Activated T-helper 1 cell treated with anti-CD3 and anti-CD28 coated beads, Interleukin-12 subunit alpha, Interleukin-12 subunit beta, Interleukin-2, Interleukin-4 antibody, amounts not matched to agents 30 ng/mL and 10 ng/mL and 1 ng/mL, durations not matched to agents 14 hours and 24 hours and 36 hours (primary cell): ENCODE measurements around the gene XPO5. TPM values are rescaled to one million over a fixed set of nuclear protein-coding genes. Genes with fewer than 3 reads are reported as not detected.
"Not testable (repeated sequence)": the region's sequence is repeated elsewhere in the genome, so short reads cannot be mapped to it uniquely, and the experiment has no call there.

Experiments
- DNase-seq: peaks from one replicate; pipeline ENCODE4 v3.0.0; 2021; ENCODE audit warnings: low spot score
- H3K27ac Mint-ChIP-seq: one replicate; pipeline ENCODE4 v1.8.0; 2021; ENCODE audit warnings: mild to moderate bottlenecking, mixed read lengths
- H3K27me3 Mint-ChIP-seq: one replicate; pipeline ENCODE4 v1.8.0; 2022; ENCODE audit warnings: mild to moderate bottlenecking, moderate library complexity, mixed read lengths; ENCODE audit not compliant: insufficient read depth
- H3K36me3 Mint-ChIP-seq: one replicate; pipeline ENCODE4 v1.8.0; 2021; ENCODE audit warnings: low read depth, mixed read lengths
- H3K4me1 Mint-ChIP-seq: one replicate; pipeline ENCODE4 v1.8.0; 2021; ENCODE audit warnings: low read depth, mixed read lengths
- H3K4me3 Mint-ChIP-seq: one replicate; pipeline ENCODE4 v1.8.0; 2021; ENCODE audit warnings: mild to moderate bottlenecking, moderate library complexity, mixed read lengths
- H3K9me3 Mint-ChIP-seq: one replicate; pipeline ENCODE4 v1.8.0; 2021; ENCODE audit warnings: mixed read lengths
- intact Hi-C: fragments of 100-400 bp; cut with micrococcal nuclease; formaldehyde crosslinking; loops from one replicate; pipeline ENCODE4 v1.15.1; 2024
- total RNA-seq: library from RNA; stranded (reverse); gene quantifications from 2 replicates; pipeline ENCODE4 v1.2.3, GENCODE V29; 2022

The XPO5 gene
- total RNA-seq, 1 donor from 2014 or later: 135 TPM

GRCh38 chr6:43609402-43609801, 33.6 kb upstream of the XPO5 start:
- Mint-ChIP-seq H3K4me3 (no peak overlapping the region), H3K36me3 (peaks cover 36% of the 10 kb centered on the region), H3K27ac (no peak overlapping the region), H3K27me3 (no peaks in the 10 kb centered on the region), H3K9me3 (no peaks in the 10 kb centered on the region), H3K4me1 (peaks cover 4% of the 10 kb centered on the region)
- no peak for DNase-seq
- intact Hi-C loops: loop anchor here (2.0 kb wide), 1 partner anchor 17 kb away; no protein-coding TSS in a partner anchor

DNA sequence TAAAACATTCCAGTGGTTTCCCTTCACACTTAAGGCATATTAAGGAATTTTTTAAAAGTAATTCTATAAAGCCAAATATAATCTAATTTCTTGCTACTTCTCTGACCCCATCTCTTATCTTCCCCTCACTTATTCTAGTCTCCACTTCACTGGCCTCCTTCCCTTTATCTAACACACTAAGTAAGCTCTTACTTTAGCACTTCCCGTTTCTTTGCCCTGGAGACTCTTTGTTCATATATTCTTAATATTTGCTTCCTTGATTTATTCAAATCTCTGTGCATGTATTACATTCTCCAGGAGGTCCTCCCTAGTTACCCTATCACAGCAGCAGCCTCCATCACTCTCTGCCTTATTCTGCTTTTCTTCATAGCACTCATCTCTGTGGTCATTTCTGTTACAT, 33.0 kb upstream of the XPO5 start:
- H3K4me1 Mint-ChIP-seq: peaks cover 4% of the 10 kb centered on the region
- peaks cover 36% of the 10 kb centered on the region for H3K36me3 Mint-ChIP-seq
- H3K4me3 Mint-ChIP-seq: no peak overlapping the region
- DNase-seq: no peak
- peak overlapping the region; percentile 21 for H3K27ac Mint-ChIP-seq
- intact Hi-C loops: loop anchor here (1.0 to 2.0 kb wide), 2 partner anchors 18 to 470 kb away; no protein-coding TSS in a partner anchor
- no peaks in the 10 kb centered on the region for H3K9me3 Mint-ChIP-seq
- H3K27me3 Mint-ChIP-seq: no peaks in the 10 kb centered on the region

DNA sequence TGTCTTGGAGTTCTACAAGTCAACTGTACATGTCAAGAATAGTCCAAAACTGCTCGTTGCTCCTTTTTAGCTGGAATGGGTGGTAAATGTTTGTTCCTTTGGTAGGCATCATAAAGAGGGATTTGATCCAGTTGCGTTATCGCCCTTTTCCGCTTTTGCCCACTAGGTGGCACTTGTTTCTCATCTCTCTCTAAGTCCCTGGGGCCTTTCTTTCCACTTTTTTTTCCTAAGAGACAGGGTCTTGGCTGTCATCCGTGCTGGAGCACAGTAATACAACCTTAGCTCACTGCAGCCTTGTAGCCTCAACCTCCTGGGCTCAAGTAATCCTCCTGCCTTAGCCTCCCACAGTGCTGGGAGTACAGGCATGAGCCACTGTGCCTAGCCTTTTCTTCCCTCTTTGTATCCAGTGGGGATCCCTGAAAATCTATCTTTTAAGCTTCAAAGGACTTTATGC, 32.5 kb upstream of the XPO5 start:
- Mint-ChIP-seq H3K9me3 (no peaks in the 10 kb centered on the region), H3K4me1 (peaks cover 4% of the 10 kb centered on the region), H3K27ac (peak overlapping the region; percentile 18), H3K36me3 (peaks cover 37% of the 10 kb centered on the region), H3K27me3 (no peaks in the 10 kb centered on the region), H3K4me3 (no peak overlapping the region)
- intact Hi-C loops: loop anchor here (1.0 to 2.0 kb wide), 2 partner anchors 18 to 471 kb away; no protein-coding TSS in a partner anchor
- DNase-seq: no peak

DNA sequence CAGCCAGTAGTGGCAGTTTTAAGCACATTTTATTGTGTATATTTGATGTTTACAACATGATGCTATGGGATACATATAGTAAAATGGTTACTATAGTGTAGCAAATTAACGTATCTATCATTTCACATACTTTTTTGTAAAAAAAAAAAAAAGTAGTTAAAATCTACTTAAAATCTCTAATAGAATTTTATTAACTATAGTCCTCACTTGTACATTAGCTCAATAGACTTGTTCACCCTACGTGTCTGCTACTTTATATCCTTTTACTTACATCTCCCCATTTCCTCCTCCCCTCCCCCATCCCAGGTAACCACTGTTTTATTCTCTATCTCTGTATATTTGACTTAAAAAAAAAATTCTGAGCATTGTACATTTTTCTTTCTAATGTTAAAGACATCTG, 30.2 kb upstream of the XPO5 start:
- peaks cover 38% of the 10 kb centered on the region for H3K36me3 Mint-ChIP-seq
- no peak overlapping the region for H3K4me3 Mint-ChIP-seq
- no peaks in the 10 kb centered on the region for H3K27me3 Mint-ChIP-seq
- H3K4me1 Mint-ChIP-seq: peaks cover 4% of the 10 kb centered on the region
- intact Hi-C loops: no loop called here
- H3K9me3 Mint-ChIP-seq: no peaks in the 10 kb centered on the region
- H3K27ac Mint-ChIP-seq: no peak overlapping the region
- no peak for DNase-seq

GRCh38 chr6:43604174-43604573, 28.3 kb upstream of the XPO5 start:
- Mint-ChIP-seq H3K4me3 (no peak overlapping the region), H3K4me1 (peaks cover 4% of the 10 kb centered on the region), H3K27ac (no peak overlapping the region), H3K9me3 (no peaks in the 10 kb centered on the region), H3K36me3 (peaks cover 34% of the 10 kb centered on the region), H3K27me3 (no peaks in the 10 kb centered on the region)
- DNase-seq: no peak
- intact Hi-C loops: no loop called here

- no peaks in the 10 kb centered on the region for H3K4me1 Mint-ChIP-seq
- intact Hi-C loops: no loop called here
- H3K27me3 Mint-ChIP-seq: no peaks in the 10 kb centered on the region
- no peak for DNase-seq
- H3K9me3 Mint-ChIP-seq: no peaks in the 10 kb centered on the region
- H3K27ac Mint-ChIP-seq: no peak overlapping the region
- H3K36me3 Mint-ChIP-seq: peaks cover 32% of the 10 kb centered on the region
- no peak overlapping the region for H3K4me3 Mint-ChIP-seq
Observed at GRCh38 chr6:43600595-43600994, 24.8 kb upstream of the XPO5 start.

DNA sequence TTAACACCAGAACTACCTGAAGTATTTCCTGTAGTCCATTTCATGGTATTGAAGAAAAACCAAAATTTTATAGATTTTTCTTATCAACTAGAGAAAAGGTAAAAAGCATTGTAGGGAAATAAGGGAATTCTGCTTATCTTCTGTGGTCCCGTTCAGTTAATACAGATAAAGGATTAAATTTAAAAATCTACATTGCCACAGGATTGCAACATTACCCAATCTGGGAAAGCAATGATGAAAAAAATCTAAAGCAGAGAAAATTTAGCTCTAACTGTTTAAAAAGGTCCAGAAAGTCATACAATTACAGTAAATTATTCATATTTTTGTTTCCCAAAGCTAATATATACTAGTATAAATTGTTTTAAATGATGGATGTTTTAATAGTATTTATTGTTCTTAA, 18.1 kb upstream of the XPO5 start:
- no peak for DNase-seq
- H3K27ac Mint-ChIP-seq: no peak overlapping the region
- no peaks in the 10 kb centered on the region for H3K9me3 Mint-ChIP-seq
- H3K36me3 Mint-ChIP-seq: peaks cover 28% of the 10 kb centered on the region
- intact Hi-C loops: no loop called here
- H3K4me3 Mint-ChIP-seq: no peak overlapping the region
- H3K27me3 Mint-ChIP-seq: no peaks in the 10 kb centered on the region
- no peaks in the 10 kb centered on the region for H3K4me1 Mint-ChIP-seq

DNA sequence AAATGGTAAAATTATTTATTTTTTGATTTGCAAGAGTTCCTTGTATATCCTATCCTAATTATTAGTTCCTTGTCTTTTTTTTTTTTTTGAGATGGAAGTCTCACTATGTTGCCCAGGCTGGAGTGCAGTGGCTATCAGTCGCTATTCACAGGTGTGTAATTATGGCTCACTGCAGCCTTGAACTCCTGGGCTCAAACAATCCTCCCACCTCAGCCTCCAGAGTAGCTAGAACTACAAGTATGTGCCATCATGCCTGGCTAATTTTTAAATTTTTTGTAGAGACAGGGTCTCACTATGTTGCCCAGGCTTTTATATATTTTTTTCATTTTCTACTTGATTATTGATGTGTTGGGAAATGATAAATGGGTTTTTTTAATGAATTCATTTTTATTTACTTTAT, 13.7 kb upstream of the XPO5 start:
- H3K36me3 Mint-ChIP-seq: peaks cover 46% of the 10 kb centered on the region
- peaks cover 23% of the 10 kb centered on the region for H3K4me1 Mint-ChIP-seq
- DNase-seq, H3K4me3 Mint-ChIP-seq, H3K27me3 Mint-ChIP-seq, H3K9me3 Mint-ChIP-seq, intact Hi-C loops, H3K27ac Mint-ChIP-seq: not testable (repeated sequence)

DNA sequence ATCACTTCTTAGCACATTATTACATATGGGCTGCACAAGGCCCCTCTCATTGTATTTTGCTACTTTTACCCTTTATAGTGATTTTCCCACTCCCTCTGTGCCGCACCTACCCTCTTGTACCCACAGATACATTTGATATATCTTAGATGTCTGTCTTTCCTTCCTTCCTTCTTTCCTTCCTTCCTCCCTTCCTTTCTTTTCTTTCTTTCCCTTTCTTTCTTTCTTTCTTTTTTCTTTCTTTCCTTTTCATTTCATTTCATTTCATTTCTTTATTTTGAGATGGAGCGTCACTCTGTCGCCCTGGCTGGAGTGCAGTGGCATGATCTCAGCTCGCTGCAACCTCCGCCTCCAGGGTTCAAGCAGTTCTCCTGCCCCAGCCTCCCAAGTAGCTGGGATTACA, 12.4 kb upstream of the XPO5 start:
- Mint-ChIP-seq H3K36me3 (peaks cover 57% of the 10 kb centered on the region), H3K4me3 (no peak overlapping the region)
- DNase-seq: no peak

GRCh38 chr6:43584892-43585570, 9.2 kb upstream of the XPO5 start:
- Mint-ChIP-seq H3K27me3 (no peaks in the 10 kb centered on the region), H3K9me3 (no peaks in the 10 kb centered on the region), H3K4me1 (peaks cover 48% of the 10 kb centered on the region), H3K36me3 (peaks cover 56% of the 10 kb centered on the region), H3K27ac (peak overlapping the region; percentile 75), H3K4me3 (peak overlapping the region; percentile 70)
- peak; percentile 47 for DNase-seq
- intact Hi-C loops: loop anchor here (1.0 kb wide), 1 partner anchor 9 kb away; the partner anchor contains the start of genes POLH and XPO5

More for the DNA sequence above, 12.4 kb upstream of the XPO5 start:
- Mint-ChIP-seq H3K27me3 (no peaks in the 10 kb centered on the region), H3K27ac (no peak overlapping the region), H3K9me3 (no peaks in the 10 kb centered on the region), H3K4me1 (peaks cover 37% of the 10 kb centered on the region)
- intact Hi-C loops: no loop called here

GRCh38 chr6:43582911-43583310, 7.1 kb upstream of the XPO5 start:
- Mint-ChIP-seq H3K27me3 (no peaks in the 10 kb centered on the region), H3K36me3 (peaks cover 55% of the 10 kb centered on the region), H3K4me1 (peaks cover 63% of the 10 kb centered on the region), H3K9me3 (no peaks in the 10 kb centered on the region), H3K27ac (peak overlapping the region; percentile 2), H3K4me3 (no peak overlapping the region)
- intact Hi-C loops: no loop called here
- no peak for DNase-seq

GRCh38 chr6:43579171-43579570, 3.3 kb upstream of the XPO5 start:
- Mint-ChIP-seq H3K4me3 (peak overlapping the region; percentile 63), H3K27ac (no peak overlapping the region), H3K4me1 (peaks cover 44% of the 10 kb centered on the region), H3K27me3 (no peaks in the 10 kb centered on the region), H3K36me3 (peaks cover 31% of the 10 kb centered on the region), H3K9me3 (no peaks in the 10 kb centered on the region)
- DNase-seq: no peak
- intact Hi-C loops: loop anchor here (5.0 to 10.0 kb wide), 7 partner anchors 108 to 1014 kb away; partner anchors contain the start of genes CUL7, KLC4, MRPL2 and MRPS18A

DNA sequence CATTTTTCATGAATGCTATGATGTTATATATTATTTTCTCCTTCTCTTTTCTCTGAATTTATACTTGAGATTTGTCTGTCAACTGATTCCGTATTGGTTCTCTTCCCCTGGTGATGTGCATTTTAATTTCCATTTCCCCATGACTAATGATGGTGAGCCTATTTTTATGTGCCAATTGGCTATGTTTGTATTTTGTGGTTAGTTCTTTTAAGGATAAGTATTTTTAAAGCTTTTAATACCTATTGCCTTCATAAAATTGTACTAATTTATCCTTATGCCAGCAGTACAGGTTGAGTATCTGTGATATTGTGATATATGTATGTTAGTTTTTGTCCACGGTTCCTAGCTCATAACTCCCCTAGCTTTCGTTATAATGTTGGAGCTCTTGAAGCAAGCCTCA, 2.9 kb upstream of the XPO5 start:
- Mint-ChIP-seq H3K27me3 (no peaks in the 10 kb centered on the region), H3K4me1 (peaks cover 39% of the 10 kb centered on the region), H3K4me3 (peak overlapping the region; percentile 63), H3K36me3 (peaks cover 27% of the 10 kb centered on the region), H3K9me3 (no peaks in the 10 kb centered on the region), H3K27ac (no peak overlapping the region)
- intact Hi-C loops: loop anchor here (5.0 to 10.0 kb wide), 7 partner anchors 109 to 1014 kb away; partner anchors contain the start of genes CUL7, KLC4, MRPL2 and MRPS18A
- DNase-seq: no peak
